Fibroblast of villous mesenchyme (primary cell): ENCODE results near the gene ZYX. TPM values are rescaled to one million over a fixed set of nuclear protein-coding genes. Genes with fewer than 3 reads are reported as not detected.
A peak's percentile ranks its signal among the peaks of the same experiment; 100 is the strongest.

Experiments used
- DNase-seq: peaks from one replicate; pipeline ENCODE4 v3.0.0-alpha.2; 2010; ENCODE audit warnings: low read depth
- H3K4me3 ChIP-seq: 2 replicates; pipeline ENCODE4 v1.5.1; 2011; ENCODE audit warnings: low read depth, mild to moderate bottlenecking, low read length
- CTCF ChIP-seq: IDR thresholded peaks from 2 replicates; pipeline ENCODE4 v1.5.1; 2012; ENCODE audit warnings: low read depth, mild to moderate bottlenecking, low read length; ENCODE audit not compliant: insufficient read depth
- total RNA-seq: library from RNA; depleted of rRNA; stranded (reverse); fragments of >200 nt; gene quantifications from 2 replicates; pipeline ENCODE4 v1.2.3, GENCODE V29; 2012

Gene ZYX
- total RNA-seq, 1 donor = 71.7 TPM

- peak overlapping the region; percentile 5 for H3K4me3 ChIP-seq
- no peak for TF ChIP-seq CTCF
- DNase-seq = no peak
These were observed 5.0 kb downstream of the ZYX start for GRCh38 chr7:143385891-143386781.

- H3K4me3 ChIP-seq = no peak overlapping the region
- TF ChIP-seq CTCF = peak; percentile 24
- no peak for DNase-seq
These were observed 6.2 kb downstream of the ZYX start for GRCh38 chr7:143387156-143387975.

GRCh38 chr7:143388051-143388450 is 6.9 kb downstream of the ZYX start:
- H3K4me3 ChIP-seq = no peak overlapping the region
- no peak for TF ChIP-seq CTCF
- DNase-seq = no peak

GRCh38 chr7:143388491-143389101 is 7.5 kb downstream of the ZYX start:
- TF ChIP-seq CTCF = no peak
- no peak for DNase-seq
- H3K4me3 ChIP-seq = no peak overlapping the region

GRCh38 chr7:143389316-143390103 is 8.4 kb downstream of the ZYX start:
- no peak for TF ChIP-seq CTCF
- DNase-seq = no peak
- no peak overlapping the region for H3K4me3 ChIP-seq
